H1 (cell line): ENCODE data around the gene KMT2E.

Experiments used
- CTCF ChIP-seq, 3 experiments: IDR thresholded peaks; 1 replicate in 2 of 3; 2 replicates in 1 of 3; pipeline versions ENCODE4 v1.5.1 to v1.6.1; 2011; ENCODE audit warnings: low read length in 3 of 3, mild to moderate bottlenecking in 3 of 3, inconsistent platforms in 2 of 3, low read depth in 1 of 3, moderate library complexity in 1 of 3; ENCODE audit not compliant: insufficient read depth in 1 of 3; ENCODE audit errors: control extremely low read depth in 1 of 3
- EP300 ChIP-seq, 2 experiments: IDR thresholded peaks; 1 replicate in 1 of 2; 2 replicates in 1 of 2; pipeline ENCODE4 v1.6.1; 2011 to 2012; ENCODE audit warnings: low read depth in 2 of 2, low read length in 2 of 2, mild to moderate bottlenecking in 2 of 2, borderline replicate concordance in 1 of 2, inconsistent platforms in 1 of 2, moderate library complexity in 1 of 2
- EZH2 ChIP-seq: fragments of 200-600 bp; sonication (generic); IDR thresholded peaks from 2 replicates; pipeline ENCODE4 v1.7.1; 2012; ENCODE audit warnings: low read depth, mild to moderate bottlenecking, moderate library complexity, low read length, inconsistent platforms; ENCODE audit not compliant: severe bottlenecking
- HDAC6 ChIP-seq: IDR thresholded peaks from one replicate; pipeline ENCODE4 v1.7.1; 2012; ENCODE audit warnings: low read depth, mild to moderate bottlenecking, inconsistent platforms, low read length, moderate library complexity
- MAX ChIP-seq: IDR thresholded peaks from 2 replicates; pipeline ENCODE4 v1.6.1; 2012; ENCODE audit warnings: inconsistent platforms
- POLR2A ChIP-seq, 2 experiments: IDR thresholded peaks; 1 replicate in 1 of 2; 2 replicates in 1 of 2; pipeline ENCODE4 v1.6.1; 2011; ENCODE audit warnings: low read depth in 2 of 2, low read length in 2 of 2, mild to moderate bottlenecking in 2 of 2; ENCODE audit errors: control extremely low read depth in 1 of 2
- RAD21 ChIP-seq, 2 experiments: IDR thresholded peaks in 1 of 2; conservative IDR thresholded peaks in 1 of 2; 2 replicates each; pipeline ENCODE4 v1.6.1; 2011; ENCODE audit warnings: low read depth in 2 of 2, low read length in 2 of 2, improper control_type of control experiment in 1 of 2, inconsistent platforms in 1 of 2, mild to moderate bottlenecking in 1 of 2, moderate library complexity in 1 of 2
- ZNF274 ChIP-seq: IDR thresholded peaks from 2 replicates; pipeline ENCODE4 v1.7.0; 2012; ENCODE audit warnings: low read length, borderline replicate concordance; ENCODE audit errors: extremely low read depth

- TF ChIP-seq RAD21 (IDR thresholded peaks at IDR 0.05 in 1 of 2, conservative IDR thresholded peaks at IDR 0.05 in 1 of 2; ENCODE audit: low read depth in 2 of 2, low read length in 2 of 2) (no peak), CTCF (IDR thresholded peaks at IDR 0.05; ENCODE audit: control extremely low read depth in 1 of 3, insufficient read depth in 1 of 3, low read depth in 1 of 3, low read length in 3 of 3) (no peak), EP300 (IDR thresholded peaks at IDR 0.05; ENCODE audit: borderline replicate concordance in 1 of 2, low read depth in 2 of 2, low read length in 2 of 2) (no peak), POLR2A (IDR thresholded peaks at IDR 0.05; ENCODE audit: control extremely low read depth in 1 of 2, low read depth in 2 of 2, low read length in 2 of 2) (no peak), MAX (no peak), EZH2 (no peak), ZNF274 (no peak), HDAC6 (no peak)
These were observed 31.5 kb upstream of the KMT2E start for GRCh38 chr7:104982308-104983075.
